HepG2 (cell line): ENCODE measurements around the gene PIEZO1. TPM values are rescaled to one million over a fixed set of nuclear protein-coding genes. Genes with fewer than 3 reads are reported as not detected.
A peak's percentile ranks its signal among the peaks of the same experiment; 100 is the strongest.

Experiments
- ETV5 ChIP-seq: IDR thresholded peaks from 2 replicates; pipeline ENCODE4 v1.6.1; 2018; ENCODE audit warnings: missing biosample characterization, missing genetic modification reagents, inconsistent platforms, borderline replicate concordance
- EZH2 ChIP-seq: conservative IDR thresholded peaks from 2 replicates; pipeline ENCODE4 v1.6.1; 2012; ENCODE audit warnings: mild to moderate bottlenecking, low read depth, low read length, moderate library complexity
- FOSL2 ChIP-seq: sonication (generic); formaldehyde crosslinking; IDR thresholded peaks from 2 replicates; pipeline ENCODE4 v1.4.0; 2020; ENCODE audit warnings: missing genetic modification reagents
- GTF2F1 ChIP-seq: fragments of 150-350 bp; IDR thresholded peaks from 2 replicates; pipeline ENCODE4 v1.6.1; 2014; ENCODE audit warnings: low read length
- GTF3A ChIP-seq: sonication (generic); formaldehyde crosslinking; conservative IDR thresholded peaks from 2 replicates; pipeline ENCODE4 v1.4.0; 2020; ENCODE audit warnings: mild to moderate bottlenecking, missing genetic modification reagents
- HMG20B ChIP-seq: conservative IDR thresholded peaks from 2 replicates; pipeline ENCODE4 v1.6.1; 2016; ENCODE audit warnings: missing genetic modification reagents, missing compliant biosample characterization
- NFE2 ChIP-seq: sonication (generic); formaldehyde crosslinking; IDR thresholded peaks from 2 replicates; pipeline ENCODE4 v1.4.0; 2020; ENCODE audit warnings: missing genetic modification reagents
- NONO ChIP-seq, 2 experiments: fragments of 450-650 bp in 1 of 2; sonication (generic) in 1 of 2; formaldehyde crosslinking in 1 of 2; IDR thresholded peaks in 1 of 2; conservative IDR thresholded peaks in 1 of 2; 2 replicates each; pipeline versions ENCODE4 v1.6.1 to v1.8.0; 2017 to 2022; ENCODE audit warnings: mild to moderate bottlenecking in 1 of 2, missing genetic modification reagents in 1 of 2, moderate library complexity in 1 of 2
- PHF20 ChIP-seq: sonication (generic); formaldehyde crosslinking; IDR thresholded peaks from 2 replicates; pipeline ENCODE4 v1.5.0; 2020; ENCODE audit warnings: mild to moderate bottlenecking, missing genetic modification reagents
- POLR2G ChIP-seq: fragments of 200-400 bp; formaldehyde crosslinking; IDR thresholded peaks from 2 replicates; pipeline ENCODE4 v1.6.1; 2018; ENCODE audit warnings: mild to moderate bottlenecking, low read depth, low read length, moderate library complexity
- REL ChIP-seq: sonication (generic); formaldehyde crosslinking; conservative IDR thresholded peaks from 2 replicates; pipeline ENCODE4 v1.8.0; 2022; ENCODE audit warnings: mild to moderate bottlenecking, missing genetic modification reagents, moderate library complexity
- RFX1 ChIP-seq: fragments of 450-650 bp; IDR thresholded peaks from 2 replicates; pipeline ENCODE4 v1.6.1; 2017
- TEAD2 ChIP-seq: sonication (generic); formaldehyde crosslinking; IDR thresholded peaks from 2 replicates; pipeline ENCODE4 v1.9.0; 2021; ENCODE audit warnings: missing genetic modification reagents
- ZFP36 ChIP-seq: fragments of 150-350 bp; IDR thresholded peaks from 2 replicates; pipeline ENCODE4 v1.6.1; 2018; ENCODE audit warnings: borderline replicate concordance, low read length, low read depth; ENCODE audit not compliant: partially characterized antibody
- ZNF839 ChIP-seq: sonication (generic); formaldehyde crosslinking; IDR thresholded peaks from 2 replicates; pipeline ENCODE4 v1.4.0; 2020; ENCODE audit warnings: missing genetic modification reagents, mild to moderate bottlenecking, borderline replicate concordance
- polyA plus RNA-seq, 8 experiments: library from polyadenylated mRNA; depleted of rRNA in 3 of 8; stranded (reverse) in 7 of 8; unstranded in 1 of 8; fragments of >200 nt; fragmentation: Illumina TruSeq in 4 of 8; extraction: Trizol in 4 of 8; gene quantifications; 2 replicates each; pipeline versions ENCODE4 v1.2.1 to v1.2.3, GENCODE V29; 2011 to 2016; ENCODE audit warnings: low read depth in 4 of 8, missing spikeins in 1 of 8, mixed read lengths in 1 of 8; ENCODE audit not compliant: insufficient read depth in 1 of 8
- total RNA-seq, 5 experiments: library from RNA; depleted of rRNA; stranded (reverse); fragments of >200 nt; fragmentation: Illumina TruSeq; extraction: Trizol; gene quantifications; 2 replicates each; pipeline ENCODE4 v1.2.3, GENCODE V29; 2016; ENCODE audit warnings: low read depth in 1 of 5
- TF ChIP-seq, protein P1 (sequence below): IDR thresholded peaks from 2 replicates; pipeline ENCODE4 v1.4.0; 2020; ENCODE audit warnings: mild to moderate bottlenecking, missing genetic modification reagents
- TF ChIP-seq, protein P2 (sequence below): sonication (generic); formaldehyde crosslinking; conservative IDR thresholded peaks from 2 replicates; pipeline ENCODE4 v1.4.0; 2020; ENCODE audit warnings: mild to moderate bottlenecking, missing genetic modification reagents, moderate library complexity
- TF ChIP-seq, protein P3 (sequence below): sonication (generic); formaldehyde crosslinking; IDR thresholded peaks from 2 replicates; pipeline ENCODE4 v1.9.0; 2021; ENCODE audit warnings: missing genetic modification reagents, borderline replicate concordance

PIEZO1 gene
- total and polyA plus RNA-seq, 2 of the 13 experiments (the other 11 are each of a cell fraction or from before 2014, with no cell fraction given), result 67.9 to 85.0 TPM

DNA sequence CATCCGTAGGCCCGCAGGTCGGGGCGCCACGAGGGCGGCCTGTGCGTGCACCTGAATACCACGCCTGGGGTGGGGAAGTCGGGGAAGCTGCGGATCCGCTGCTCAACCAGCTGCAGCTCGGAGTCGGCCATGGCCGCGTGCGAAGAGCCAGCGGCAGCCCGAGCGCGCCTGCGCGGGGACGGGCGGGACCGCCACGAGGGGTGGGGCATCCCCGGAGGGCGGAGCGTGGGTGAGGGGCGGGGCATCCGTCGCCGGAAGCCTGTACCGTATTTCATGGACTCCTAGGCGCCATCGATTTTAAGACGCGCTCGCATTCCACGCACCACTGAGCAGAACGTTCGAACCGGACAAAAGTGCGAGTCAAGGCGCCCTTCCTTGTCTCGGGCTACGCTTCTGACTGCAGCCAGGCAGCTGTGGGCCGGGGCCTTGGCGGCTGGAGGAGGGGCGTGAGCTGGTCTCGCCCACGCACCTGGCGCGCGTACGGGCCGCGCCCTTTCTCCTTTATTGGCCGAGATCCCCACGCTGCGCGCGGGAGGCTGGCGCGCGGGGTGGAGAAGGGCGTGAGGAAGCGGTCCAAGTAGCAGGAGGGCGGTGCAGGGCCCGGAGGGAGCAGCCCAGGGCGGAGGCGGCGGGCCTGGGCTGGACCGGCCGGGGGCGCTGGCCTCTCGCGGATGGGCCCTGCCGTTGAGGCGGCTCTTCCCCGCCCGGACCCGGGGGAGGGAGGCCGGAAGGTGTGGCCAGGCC lies 26.9 kb upstream of the PIEZO1 start, which contains the start of gene APRT (continued):
- TF ChIP-seq, protein P1, sequence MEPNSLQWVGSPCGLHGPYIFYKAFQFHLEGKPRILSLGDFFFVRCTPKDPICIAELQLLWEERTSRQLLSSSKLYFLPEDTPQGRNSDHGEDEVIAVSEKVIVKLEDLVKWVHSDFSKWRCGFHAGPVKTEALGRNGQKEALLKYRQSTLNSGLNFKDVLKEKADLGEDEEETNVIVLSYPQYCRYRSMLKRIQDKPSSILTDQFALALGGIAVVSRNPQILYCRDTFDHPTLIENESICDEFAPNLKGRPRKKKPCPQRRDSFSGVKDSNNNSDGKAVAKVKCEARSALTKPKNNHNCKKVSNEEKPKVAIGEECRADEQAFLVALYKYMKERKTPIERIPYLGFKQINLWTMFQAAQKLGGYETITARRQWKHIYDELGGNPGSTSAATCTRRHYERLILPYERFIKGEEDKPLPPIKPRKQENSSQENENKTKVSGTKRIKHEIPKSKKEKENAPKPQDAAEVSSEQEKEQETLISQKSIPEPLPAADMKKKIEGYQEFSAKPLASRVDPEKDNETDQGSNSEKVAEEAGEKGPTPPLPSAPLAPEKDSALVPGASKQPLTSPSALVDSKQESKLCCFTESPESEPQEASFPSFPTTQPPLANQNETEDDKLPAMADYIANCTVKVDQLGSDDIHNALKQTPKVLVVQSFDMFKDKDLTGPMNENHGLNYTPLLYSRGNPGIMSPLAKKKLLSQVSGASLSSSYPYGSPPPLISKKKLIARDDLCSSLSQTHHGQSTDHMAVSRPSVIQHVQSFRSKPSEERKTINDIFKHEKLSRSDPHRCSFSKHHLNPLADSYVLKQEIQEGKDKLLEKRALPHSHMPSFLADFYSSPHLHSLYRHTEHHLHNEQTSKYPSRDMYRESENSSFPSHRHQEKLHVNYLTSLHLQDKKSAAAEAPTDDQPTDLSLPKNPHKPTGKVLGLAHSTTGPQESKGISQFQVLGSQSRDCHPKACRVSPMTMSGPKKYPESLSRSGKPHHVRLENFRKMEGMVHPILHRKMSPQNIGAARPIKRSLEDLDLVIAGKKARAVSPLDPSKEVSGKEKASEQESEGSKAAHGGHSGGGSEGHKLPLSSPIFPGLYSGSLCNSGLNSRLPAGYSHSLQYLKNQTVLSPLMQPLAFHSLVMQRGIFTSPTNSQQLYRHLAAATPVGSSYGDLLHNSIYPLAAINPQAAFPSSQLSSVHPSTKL (CRISPR knock-in tag), result peak; percentile 26; the same call in 1 of the 2 replicates
- 0 out of 2 replicates have a peak, but pooled peaks have one; percentile 4 for TF ChIP-seq FOSL2 (CRISPR knock-in tag)
- TF ChIP-seq POLR2G, result peak; percentile 98
- peak; percentile 79 for TF ChIP-seq ETV5 (CRISPR knock-in tag)
- TF ChIP-seq ZFP36, result no peak
- no peak for TF ChIP-seq EZH2
- peak; percentile 73 for TF ChIP-seq PHF20 (CRISPR knock-in tag)
- 0 out of 2 replicates have a peak, but pooled peaks have one; percentile 63 for TF ChIP-seq GTF2F1
- no peak for TF ChIP-seq NONO (IDR thresholded peaks at IDR 0.05)
- peak; percentile 96 for TF ChIP-seq NONO (CRISPR knock-in tag; conservative IDR thresholded peaks at IDR 0.05)
- no peak for TF ChIP-seq TEAD2 (CRISPR knock-in tag)
- no peak for TF ChIP-seq RFX1
- TF ChIP-seq, protein P2, sequence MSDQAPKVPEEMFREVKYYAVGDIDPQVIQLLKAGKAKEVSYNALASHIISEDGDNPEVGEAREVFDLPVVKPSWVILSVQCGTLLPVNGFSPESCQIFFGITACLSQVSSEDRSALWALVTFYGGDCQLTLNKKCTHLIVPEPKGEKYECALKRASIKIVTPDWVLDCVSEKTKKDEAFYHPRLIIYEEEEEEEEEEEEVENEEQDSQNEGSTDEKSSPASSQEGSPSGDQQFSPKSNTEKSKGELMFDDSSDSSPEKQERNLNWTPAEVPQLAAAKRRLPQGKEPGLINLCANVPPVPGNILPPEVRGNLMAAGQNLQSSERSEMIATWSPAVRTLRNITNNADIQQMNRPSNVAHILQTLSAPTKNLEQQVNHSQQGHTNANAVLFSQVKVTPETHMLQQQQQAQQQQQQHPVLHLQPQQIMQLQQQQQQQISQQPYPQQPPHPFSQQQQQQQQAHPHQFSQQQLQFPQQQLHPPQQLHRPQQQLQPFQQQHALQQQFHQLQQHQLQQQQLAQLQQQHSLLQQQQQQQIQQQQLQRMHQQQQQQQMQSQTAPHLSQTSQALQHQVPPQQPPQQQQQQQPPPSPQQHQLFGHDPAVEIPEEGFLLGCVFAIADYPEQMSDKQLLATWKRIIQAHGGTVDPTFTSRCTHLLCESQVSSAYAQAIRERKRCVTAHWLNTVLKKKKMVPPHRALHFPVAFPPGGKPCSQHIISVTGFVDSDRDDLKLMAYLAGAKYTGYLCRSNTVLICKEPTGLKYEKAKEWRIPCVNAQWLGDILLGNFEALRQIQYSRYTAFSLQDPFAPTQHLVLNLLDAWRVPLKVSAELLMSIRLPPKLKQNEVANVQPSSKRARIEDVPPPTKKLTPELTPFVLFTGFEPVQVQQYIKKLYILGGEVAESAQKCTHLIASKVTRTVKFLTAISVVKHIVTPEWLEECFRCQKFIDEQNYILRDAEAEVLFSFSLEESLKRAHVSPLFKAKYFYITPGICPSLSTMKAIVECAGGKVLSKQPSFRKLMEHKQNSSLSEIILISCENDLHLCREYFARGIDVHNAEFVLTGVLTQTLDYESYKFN (CRISPR knock-in tag), result peak; percentile 62
- 0 out of 2 replicates have a peak, but pooled peaks have one; percentile 47 for TF ChIP-seq ZNF839
- peak; percentile 99 for TF ChIP-seq GTF3A (CRISPR knock-in tag)
- peak; percentile 95; the same call in 1 of the 2 replicates for TF ChIP-seq REL (CRISPR knock-in tag)
- TF ChIP-seq, protein P3, sequence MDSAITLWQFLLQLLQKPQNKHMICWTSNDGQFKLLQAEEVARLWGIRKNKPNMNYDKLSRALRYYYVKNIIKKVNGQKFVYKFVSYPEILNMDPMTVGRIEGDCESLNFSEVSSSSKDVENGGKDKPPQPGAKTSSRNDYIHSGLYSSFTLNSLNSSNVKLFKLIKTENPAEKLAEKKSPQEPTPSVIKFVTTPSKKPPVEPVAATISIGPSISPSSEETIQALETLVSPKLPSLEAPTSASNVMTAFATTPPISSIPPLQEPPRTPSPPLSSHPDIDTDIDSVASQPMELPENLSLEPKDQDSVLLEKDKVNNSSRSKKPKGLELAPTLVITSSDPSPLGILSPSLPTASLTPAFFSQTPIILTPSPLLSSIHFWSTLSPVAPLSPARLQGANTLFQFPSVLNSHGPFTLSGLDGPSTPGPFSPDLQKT (CRISPR knock-in tag), result peak; percentile 74; the same call in 1 of the 2 replicates
- TF ChIP-seq NFE2 (CRISPR knock-in tag), result no peak
- no peak for TF ChIP-seq HMG20B
